A673 (cell line): Measurements from ENCODE around the gene S100A4. TPM values are rescaled to one million over a fixed set of nuclear protein-coding genes. Genes with fewer than 3 reads are reported as not detected.

ENCODE experiments used
- BruUV-seq: library from RNA; stranded (reverse); fragments of 400-500 nt; replicated peaks from 2 replicates; lab custom pipeline; 2021; lab: Mats Ljungman, UMichigan
- CTCF ChIA-PET: fragments of 300-600 bp; sonication (Branson Sonifier 250); formaldehyde crosslinking; loops from one replicate; lab custom pipeline; 2022; ENCODE audit warnings: antibody characterized with exemption; lab: Charles Lee
- POLR2A ChIA-PET: fragments of 300-600 bp; sonication (Branson Sonifier 250); formaldehyde crosslinking; loops from one replicate; lab custom pipeline; 2022; ENCODE audit warnings: antibody characterized with exemption; ENCODE audit not compliant: low non-redundant PET; lab: Charles Lee
- DNase-seq: peaks from one replicate; pipeline ENCODE4 v3.0.0-alpha.2; 2015; ENCODE audit warnings: low spot score
- H3K27ac ChIP-seq: fragments of 200-600 bp; sonication (generic); 2 replicates; pipeline ENCODE4 v1.5.1; 2016; ENCODE audit warnings: mixed run types, low read depth, mild to moderate bottlenecking, mixed read lengths, antibody characterized with exemption, low read length; ENCODE audit not compliant: poor library complexity, severe bottlenecking
- H3K27me3 ChIP-seq: fragments of 200-600 bp; sonication (generic); replicated peaks from 2 replicates; pipeline ENCODE4 v1.6.1; 2017; ENCODE audit warnings: mixed run types, low read depth, mild to moderate bottlenecking, mixed read lengths, antibody characterized with exemption, low read length; ENCODE audit not compliant: insufficient read depth, poor library complexity
- H3K36me3 ChIP-seq: fragments of 200-600 bp; sonication (generic); 2 replicates; pipeline ENCODE4 v1.6.1; 2016; ENCODE audit warnings: mixed run types, mild to moderate bottlenecking, mixed read lengths, antibody characterized with exemption, low read length; ENCODE audit not compliant: insufficient read depth, poor library complexity, severe bottlenecking
- H3K4me1 ChIP-seq: fragments of 200-600 bp; sonication (generic); 2 replicates; pipeline ENCODE4 v1.6.1; 2017; ENCODE audit warnings: mixed run types, mild to moderate bottlenecking, mixed read lengths, antibody characterized with exemption, low read length; ENCODE audit not compliant: insufficient read depth, poor library complexity, severe bottlenecking
- H3K4me3 ChIP-seq: fragments of 200-600 bp; sonication (generic); 2 replicates; pipeline ENCODE4 v1.5.1; 2016; ENCODE audit warnings: low read depth, mixed run types, mild to moderate bottlenecking, mixed read lengths, low read length; ENCODE audit not compliant: poor library complexity, severe bottlenecking
- H3K9me3 ChIP-seq: fragments of 200-600 bp; sonication (generic); 2 replicates; pipeline ENCODE4 v1.6.1; 2016; ENCODE audit warnings: mixed run types, low read depth, mild to moderate bottlenecking, mixed read lengths, antibody characterized with exemption, low read length; ENCODE audit not compliant: poor library complexity, severe bottlenecking
- EZH2 ChIP-seq: fragments of 200-600 bp; sonication (generic); IDR thresholded peaks from 2 replicates; pipeline ENCODE4 v1.6.1; 2017; ENCODE audit warnings: borderline replicate concordance, low read depth, mild to moderate bottlenecking, mixed read lengths, antibody characterized with exemption, low read length; ENCODE audit not compliant: poor library complexity, severe bottlenecking
- intact Hi-C: fragments of 100-400 bp; cut with micrococcal nuclease; formaldehyde crosslinking; loops from one replicate; pipeline ENCODE4 v1.10.0; 2022; ENCODE audit not compliant: unreplicated experiment
- total RNA-seq: library from RNA; stranded (reverse); gene quantifications from 2 replicates; pipeline ENCODE4 v1.2.3, GENCODE V29; 2021
- TF ChIP-seq, protein P1 (sequence below): fragments of 300-800, 200-600 bp; sonication (generic); conservative IDR thresholded peaks from 2 replicates; pipeline ENCODE4 v1.5.1; 2017; ENCODE audit warnings: low read depth, mild to moderate bottlenecking, antibody characterized with exemption, low read length, moderate library complexity, mixed read lengths

Gene S100A4
- total RNA-seq, 1 experiment from 2014 or later: 20.0 TPM

DNA sequence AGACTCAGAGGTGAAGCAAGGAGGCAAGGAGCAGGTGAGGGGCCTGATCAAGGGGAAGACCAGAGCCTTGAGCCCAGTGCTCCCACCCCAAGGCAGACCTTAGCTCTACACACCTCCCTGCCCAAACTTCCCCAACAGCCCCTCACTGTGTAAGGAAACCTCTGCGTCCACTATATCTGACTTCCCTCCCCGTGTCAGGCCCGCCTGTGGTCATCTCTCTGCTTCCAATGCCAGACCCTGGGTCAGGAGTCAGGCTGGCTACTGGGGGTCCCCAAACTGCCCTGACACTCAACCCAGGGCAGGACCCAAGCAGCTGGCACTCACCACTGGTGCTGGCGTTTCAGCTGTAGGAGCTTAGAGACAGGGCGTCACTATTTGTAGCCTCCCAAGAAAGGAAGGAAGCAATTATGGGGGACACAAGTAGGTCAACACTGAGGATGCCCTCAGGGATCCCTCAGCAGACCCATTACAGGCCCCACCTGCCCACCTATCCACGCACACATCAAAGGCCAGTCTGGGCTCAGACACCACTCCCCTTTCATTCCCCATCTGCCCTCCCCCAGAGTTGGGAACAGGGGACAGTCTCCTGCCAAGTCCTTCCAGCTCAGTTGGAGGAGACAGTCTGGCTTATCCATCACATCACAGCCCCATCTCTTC is 4.3 kb upstream of the S100A4 start:
- ChIA-PET POLR2A (no interaction called here), CTCF (no interaction called here)
- Histone ChIP-seq H3K4me1 (peaks cover 29% of the 10 kb centered on the region), H3K27me3 (no peaks in the 10 kb centered on the region), H3K27ac (no peak overlapping the region), H3K4me3 (no peak overlapping the region), H3K9me3 (no peaks in the 10 kb centered on the region), H3K36me3 (no peaks in the 10 kb centered on the region)
- TF ChIP-seq, protein P1, sequence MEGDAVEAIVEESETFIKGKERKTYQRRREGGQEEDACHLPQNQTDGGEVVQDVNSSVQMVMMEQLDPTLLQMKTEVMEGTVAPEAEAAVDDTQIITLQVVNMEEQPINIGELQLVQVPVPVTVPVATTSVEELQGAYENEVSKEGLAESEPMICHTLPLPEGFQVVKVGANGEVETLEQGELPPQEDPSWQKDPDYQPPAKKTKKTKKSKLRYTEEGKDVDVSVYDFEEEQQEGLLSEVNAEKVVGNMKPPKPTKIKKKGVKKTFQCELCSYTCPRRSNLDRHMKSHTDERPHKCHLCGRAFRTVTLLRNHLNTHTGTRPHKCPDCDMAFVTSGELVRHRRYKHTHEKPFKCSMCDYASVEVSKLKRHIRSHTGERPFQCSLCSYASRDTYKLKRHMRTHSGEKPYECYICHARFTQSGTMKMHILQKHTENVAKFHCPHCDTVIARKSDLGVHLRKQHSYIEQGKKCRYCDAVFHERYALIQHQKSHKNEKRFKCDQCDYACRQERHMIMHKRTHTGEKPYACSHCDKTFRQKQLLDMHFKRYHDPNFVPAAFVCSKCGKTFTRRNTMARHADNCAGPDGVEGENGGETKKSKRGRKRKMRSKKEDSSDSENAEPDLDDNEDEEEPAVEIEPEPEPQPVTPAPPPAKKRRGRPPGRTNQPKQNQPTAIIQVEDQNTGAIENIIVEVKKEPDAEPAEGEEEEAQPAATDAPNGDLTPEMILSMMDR: no peak
- TF ChIP-seq EZH2: no peak
- intact Hi-C loops: no loop called here
- BruUV-seq: no TSS peak
- DNase-seq: no peak

DNA sequence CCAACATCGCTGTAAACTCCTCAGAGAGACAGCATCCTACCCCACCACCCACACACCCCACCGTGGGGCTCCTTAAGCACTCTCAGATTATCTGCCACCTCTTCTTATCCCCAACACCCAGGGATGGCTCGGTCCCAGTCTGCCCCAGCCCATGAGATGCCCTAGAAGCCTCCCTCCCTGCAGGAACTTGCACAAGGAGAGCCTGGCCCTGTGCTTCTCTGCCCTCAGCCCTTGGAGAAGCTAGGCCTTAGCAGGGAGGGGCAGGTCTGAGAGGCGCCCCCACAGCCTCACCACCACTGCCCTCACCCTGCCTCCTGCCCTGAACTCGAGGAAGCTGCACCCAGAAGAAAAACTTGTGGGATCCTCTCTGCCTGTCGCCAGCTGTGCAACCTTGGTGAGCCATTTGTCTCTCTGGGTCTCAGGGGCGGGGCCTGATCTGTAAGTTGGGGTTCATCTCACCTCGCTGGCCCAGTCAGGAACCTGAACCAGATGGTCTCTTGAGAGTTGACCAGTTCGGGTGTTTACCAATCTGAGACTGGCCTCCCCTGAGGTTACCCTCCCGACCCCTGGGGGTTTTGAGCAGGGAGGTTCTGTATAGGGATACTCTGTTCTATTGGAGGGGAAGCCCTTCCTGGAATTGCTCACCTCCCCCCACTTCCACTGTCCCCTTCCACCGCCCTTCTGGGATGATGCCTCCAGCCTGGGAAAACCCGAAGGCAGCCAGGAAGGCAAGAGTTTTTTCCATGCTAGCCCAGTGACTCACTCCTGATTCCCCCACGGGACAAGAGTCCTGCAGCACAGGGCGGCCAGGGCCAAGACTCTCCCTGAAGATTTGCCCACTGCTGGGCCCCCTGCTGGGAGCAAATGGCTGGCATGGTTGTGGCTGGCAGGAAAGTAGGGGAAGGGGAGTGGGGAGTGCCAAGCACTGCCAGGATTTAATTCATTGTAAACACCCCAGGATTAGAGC is 3.4 kb upstream of the S100A4 start, which contains the start of gene S100A3:
Gene S100A3 (minus strand): TSS at position 537 of the 967 bp plus-strand sequence. CDS start 773 bp downstream, outside the sequence.
- CTCF ChIA-PET: no interaction called here
- H3K9me3 ChIP-seq: no peaks in the 10 kb centered on the region
- POLR2A ChIA-PET: no interaction called here
- no peak within 1 kb of the TSS for H3K27ac ChIP-seq
- no TSS peak for BruUV-seq
- no peak for TF ChIP-seq EZH2
- TF ChIP-seq, protein P1: no peak
- H3K27me3 ChIP-seq: no peaks in the 10 kb centered on the region
- intact Hi-C loops: no loop called here
- H3K4me3 ChIP-seq: no peak within 1 kb of the TSS
- peaks cover 37% of the 10 kb centered on the region for H3K4me1 ChIP-seq
- peak; percentile 39 for DNase-seq
- H3K36me3 ChIP-seq: no peaks in the 10 kb centered on the region

DNA sequence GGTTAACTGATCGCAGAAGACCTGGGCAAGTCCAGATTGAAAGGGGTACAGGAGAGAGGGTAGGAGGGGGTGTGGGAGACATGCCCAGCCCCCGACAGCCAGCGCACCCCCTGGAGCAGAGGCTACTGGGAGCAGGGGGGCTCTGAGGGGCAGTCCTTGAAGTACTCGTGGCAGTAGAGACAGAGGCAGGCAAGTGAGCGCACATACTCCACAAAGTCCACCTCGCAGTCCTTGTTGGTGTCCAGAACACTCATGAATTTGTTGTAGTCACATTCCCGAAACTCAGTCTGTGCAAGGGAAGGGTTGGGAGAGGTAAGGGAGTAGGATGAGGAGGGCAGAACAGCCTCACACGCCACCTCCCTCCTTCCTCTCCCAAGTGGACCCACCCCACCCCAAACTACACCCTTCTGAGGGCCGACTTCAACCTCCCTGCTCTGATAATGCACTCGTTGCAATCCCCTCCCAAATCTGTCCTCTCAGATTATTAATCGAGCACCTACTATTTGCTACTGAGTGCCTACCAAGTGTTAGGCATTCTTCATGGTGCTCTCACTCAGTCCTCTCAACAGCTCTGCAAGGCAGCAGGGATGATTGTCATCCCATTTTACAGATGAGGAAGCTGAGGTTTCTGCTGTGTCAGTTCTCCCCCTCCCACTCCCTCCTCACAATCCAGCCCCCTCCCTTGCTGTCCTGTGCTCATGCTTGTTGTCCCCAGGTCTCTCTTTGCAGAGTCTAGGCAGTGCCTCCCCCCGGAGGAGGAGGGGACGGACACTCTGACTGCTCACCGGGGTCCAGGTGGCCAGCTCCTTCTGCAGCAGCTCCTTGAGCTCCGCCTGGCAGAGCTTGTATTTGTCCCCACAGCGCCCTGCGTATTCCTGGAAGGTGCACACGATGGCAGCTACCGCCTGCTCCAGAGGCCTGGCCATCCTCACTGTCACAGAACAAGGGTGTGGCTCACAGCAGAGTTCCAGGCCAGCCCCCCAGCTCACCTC is 2.2 kb upstream of the S100A4 start:
- H3K27ac ChIP-seq: peak overlapping the region; percentile 64
- POLR2A ChIA-PET: interaction anchor here (0.7 kb wide), 1 partner anchor 86 kb away, joined by 3 read pairs; no protein-coding TSS in a partner anchor
- TF ChIP-seq, protein P1: no peak
- TF ChIP-seq EZH2: no peak
- no peaks in the 10 kb centered on the region for H3K9me3 ChIP-seq
- CTCF ChIA-PET: no interaction called here
- intact Hi-C loops: no loop called here
- H3K36me3 ChIP-seq: no peaks in the 10 kb centered on the region
- DNase-seq: no peak
- no peak overlapping the region for H3K4me3 ChIP-seq
- no peaks in the 10 kb centered on the region for H3K27me3 ChIP-seq
- H3K4me1 ChIP-seq: peaks cover 49% of the 10 kb centered on the region
- no TSS peak for BruUV-seq
